HG03066 (cell line): Measurements from ENCODE around the gene FERMT3.

Experiments
- ATAC-seq: cut with Tn5 transposase; IDR thresholded peaks from one replicate; pipeline ENCODE4 v1.9.1; 2021; ENCODE audit warnings: low read depth; ENCODE audit not compliant: unreplicated experiment

Gene FERMT3

GRCh38 chr11:64259533-64260067 is 53.1 kb downstream of the FERMT3 start:
- ATAC-seq: no peak

DNA sequence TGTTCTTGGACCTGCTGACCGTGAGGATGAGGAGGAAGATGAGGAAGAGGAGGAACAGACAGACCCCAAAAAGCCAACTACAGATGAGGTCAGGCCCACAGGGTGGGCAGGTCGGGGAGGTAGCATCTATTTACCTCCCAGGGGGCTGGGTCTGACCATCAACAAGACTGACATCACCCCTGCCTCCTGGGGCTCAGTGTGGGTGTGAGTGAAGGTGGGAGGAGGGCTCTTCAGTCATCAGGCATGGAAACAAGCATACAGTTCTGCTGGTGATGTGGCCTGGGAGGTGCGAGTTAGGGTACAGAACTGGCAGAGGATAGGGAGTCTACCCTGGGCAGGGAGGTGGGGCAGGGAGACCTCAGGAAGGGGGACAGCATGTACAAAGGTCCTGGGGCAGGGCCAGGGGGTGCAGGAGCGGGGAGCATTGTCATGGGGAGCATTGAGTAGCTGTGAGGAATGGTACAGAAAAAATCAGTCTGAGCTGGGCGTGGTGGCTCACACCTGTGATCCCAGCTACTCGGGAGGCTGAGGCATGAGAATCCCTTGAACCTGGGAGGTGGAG is 53.7 kb downstream of the FERMT3 start:
- no peak for ATAC-seq

DNA sequence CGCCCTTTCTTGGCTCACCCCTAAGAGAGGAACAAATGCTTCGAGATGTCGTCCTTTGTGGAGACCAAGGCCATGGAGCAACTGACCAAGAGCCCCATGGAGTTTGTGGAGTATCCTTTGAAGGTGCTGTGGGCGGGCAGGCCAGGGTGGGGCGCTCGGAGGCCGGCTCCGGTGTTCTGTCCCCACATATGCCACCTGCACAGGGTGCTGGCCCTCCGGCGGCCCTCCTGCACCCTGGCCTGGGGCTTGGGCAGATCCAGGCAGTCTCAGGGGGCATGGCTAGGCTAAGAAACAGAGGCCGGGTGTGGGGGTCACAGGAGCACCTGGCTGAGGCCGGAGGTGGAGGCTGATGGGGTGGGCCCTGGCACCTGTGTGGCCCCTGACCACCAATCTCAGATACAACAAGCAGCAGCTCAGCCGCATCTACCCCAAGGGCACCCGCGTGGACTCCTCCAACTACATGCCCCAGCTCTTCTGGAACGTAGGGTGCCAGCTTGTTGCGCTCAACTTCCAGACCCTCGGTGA is 55.1 kb downstream of the FERMT3 start:
- no peak for ATAC-seq

GRCh38 chr11:64262271-64263002 is 55.9 kb downstream of the FERMT3 start:
- no peak for ATAC-seq

GRCh38 chr11:64263021-64263946 is 56.8 kb downstream of the FERMT3 start:
- no peak for ATAC-seq

DNA sequence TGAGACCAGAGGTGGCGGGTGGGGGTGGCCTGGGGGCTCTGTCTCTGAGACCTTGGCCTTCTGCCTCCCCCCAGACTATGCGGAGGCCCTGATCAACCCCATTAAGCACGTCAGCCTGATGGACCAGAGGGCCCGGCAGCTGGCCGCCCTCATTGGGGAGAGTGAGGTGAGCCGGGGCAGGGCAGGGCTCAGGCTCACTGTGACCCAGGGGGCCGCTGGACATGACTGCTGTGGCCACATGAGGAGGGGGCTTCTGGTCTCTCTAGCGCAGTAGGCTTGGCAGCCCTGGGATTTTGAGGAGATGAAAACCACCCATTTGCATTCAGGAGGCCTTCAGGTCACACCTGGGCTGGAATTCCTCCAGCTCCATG is 57.4 kb downstream of the FERMT3 start:
- ATAC-seq: no peak

- no peak for ATAC-seq
Observed at GRCh38 chr11:64264371-64264852, 57.9 kb downstream of the FERMT3 start.

- no peak for ATAC-seq
Observed at GRCh38 chr11:64265176-64266160, 58.9 kb downstream of the FERMT3 start.

DNA sequence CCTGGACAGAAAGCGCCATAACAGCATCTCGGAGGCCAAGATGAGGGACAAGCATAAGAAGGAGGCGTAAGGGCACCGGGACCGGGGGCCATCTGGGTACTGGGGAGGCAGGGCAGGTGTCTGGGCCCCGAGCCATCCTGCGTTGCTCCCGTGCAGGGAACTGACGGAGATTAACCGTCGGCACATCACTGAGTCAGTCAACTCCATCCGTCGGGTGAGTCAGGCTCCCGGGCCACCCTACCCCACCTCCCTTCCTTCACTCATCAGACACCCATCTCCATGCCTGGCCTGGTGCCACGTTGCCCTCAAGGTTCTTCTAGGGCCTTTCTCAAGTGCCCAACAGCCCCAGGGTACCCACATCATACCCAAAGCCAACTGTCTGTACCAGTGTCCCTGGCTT is 59.8 kb downstream of the FERMT3 start:
- no peak for ATAC-seq

DNA sequence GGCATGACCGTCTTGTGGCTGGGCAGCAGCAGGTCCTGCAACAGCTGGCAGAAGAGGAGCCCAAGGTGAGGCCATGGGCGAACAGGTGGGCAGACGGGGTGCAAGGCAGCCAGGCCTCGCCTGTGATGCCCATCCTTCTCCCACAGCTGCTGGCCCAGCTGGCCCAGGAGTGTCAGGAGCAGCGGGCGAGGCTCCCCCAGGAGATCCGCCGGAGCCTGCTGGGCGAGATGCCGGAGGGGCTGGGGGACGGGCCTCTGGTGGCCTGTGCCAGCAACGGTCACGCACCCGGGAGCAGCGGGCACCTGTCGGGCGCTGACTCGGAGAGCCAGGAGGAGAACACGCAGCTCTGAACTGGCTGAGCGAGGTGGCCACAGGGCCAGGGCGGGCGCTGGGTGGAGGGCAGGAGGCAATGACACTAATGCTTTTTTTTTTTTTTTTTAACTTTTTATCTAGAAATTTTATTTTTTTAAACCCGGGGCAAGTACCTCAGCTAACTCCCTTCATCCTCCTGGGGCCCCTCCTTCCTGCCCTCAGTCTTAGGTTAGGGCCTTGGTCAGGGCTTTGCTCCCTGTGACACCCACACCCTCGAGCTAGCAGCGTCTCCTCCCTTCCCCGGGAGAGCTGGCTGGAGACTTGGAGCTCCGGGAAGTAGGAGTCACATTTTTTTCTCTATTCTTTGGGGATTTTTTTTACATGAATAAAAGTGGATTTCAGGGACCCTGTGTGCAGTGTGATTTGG is 60.9 kb downstream of the FERMT3 start:
- no peak for ATAC-seq

- ATAC-seq: no peak
Observed at GRCh38 chr11:64268025-64268892, 61.7 kb downstream of the FERMT3 start.

GRCh38 chr11:64268893-64269539 is 62.5 kb downstream of the FERMT3 start:
- ATAC-seq: peak; percentile 24

DNA sequence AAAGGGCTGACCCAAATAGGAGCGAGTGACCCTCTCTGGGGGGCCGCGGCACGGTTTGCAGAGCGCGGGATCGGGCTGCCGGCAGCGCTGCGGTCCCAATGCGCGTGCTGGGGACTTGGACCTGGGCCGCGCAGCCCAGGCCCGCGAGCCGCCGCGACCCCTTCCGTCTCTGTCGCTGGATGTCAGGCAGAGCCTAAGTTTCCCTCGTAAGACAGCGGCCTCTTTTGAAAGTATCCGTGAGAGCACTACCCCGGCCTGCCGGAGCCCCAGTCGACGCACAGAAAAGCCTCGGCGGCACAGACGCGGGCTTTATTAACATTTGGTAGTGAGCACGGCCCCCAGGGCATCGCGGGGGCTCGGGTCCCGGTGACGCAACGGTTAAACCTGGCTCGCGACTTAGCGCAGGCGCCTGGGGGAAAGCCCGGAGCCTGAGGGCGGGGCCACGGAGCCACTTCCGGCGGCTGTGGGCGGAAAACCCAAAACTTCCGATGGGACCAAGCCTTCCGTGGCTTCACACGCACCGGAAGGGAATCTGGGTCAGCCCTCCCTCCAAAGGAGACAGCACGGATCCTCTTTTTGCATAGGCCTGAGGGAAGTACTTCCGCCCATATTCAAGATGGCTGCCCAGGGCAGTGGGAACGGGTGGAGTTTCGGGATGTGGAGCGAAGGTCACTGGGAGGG is 63.2 kb downstream of the FERMT3 start:
- ATAC-seq: peak; percentile 68
